GM18502 (cell line): Measurements from ENCODE around the gene CDH8.

Experiments
- ATAC-seq: cut with Tn5 transposase; IDR thresholded peaks from one replicate; pipeline ENCODE4 v1.9.1; 2021; ENCODE audit warnings: mild to moderate bottlenecking; ENCODE audit not compliant: unreplicated experiment, poor library complexity

CDH8 gene

DNA sequence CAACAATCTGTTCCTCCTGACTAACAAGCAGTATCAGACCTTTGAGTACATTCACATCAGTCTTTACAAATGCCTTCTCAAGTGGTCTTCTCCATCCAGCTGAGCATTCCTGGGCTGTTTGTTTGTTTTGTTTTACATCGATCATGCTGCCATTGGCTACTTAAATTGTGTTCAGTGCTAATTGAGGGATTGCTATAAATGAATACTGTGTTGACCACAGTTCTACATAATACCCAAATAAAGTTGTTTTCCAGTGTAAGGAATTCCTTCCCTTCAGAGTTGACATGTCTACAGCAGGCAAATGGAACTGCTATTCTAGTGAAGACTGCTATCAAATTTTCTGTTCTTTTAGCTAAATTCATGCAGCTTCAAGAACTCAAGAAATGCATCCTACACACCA lies 3.2 kb downstream of the CDH8 start:
- ATAC-seq: no peak

DNA sequence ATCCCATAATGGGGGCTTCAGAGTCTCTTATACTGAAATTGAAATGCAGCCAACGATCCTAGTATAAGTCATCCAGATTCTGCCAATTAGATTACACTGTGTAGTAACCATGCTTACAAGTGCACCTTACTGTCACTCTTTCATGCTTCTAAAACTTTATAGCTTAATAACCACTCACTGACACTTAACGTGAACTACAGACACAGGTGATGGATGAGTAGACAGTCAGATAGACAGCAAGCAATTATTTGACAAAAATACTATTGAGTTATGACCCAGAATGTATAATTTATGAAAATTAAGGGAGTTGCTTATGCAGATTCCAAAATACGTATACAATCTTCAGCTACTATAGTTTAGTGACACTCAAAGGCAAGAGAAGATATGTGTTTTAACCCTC lies 6.3 kb downstream of the CDH8 start:
- ATAC-seq: no peak

- ATAC-seq: no peak
Measured at GRCh38 chr16:62022688-62023087, 13.6 kb downstream of the CDH8 start.

- ATAC-seq: no peak
Measured at GRCh38 chr16:62021161-62021581, 15.1 kb downstream of the CDH8 start.

- no peak for ATAC-seq
Measured at GRCh38 chr16:62020681-62021080, 15.6 kb downstream of the CDH8 start.

- ATAC-seq: no peak
Measured at GRCh38 chr16:62019851-62020250, 16.4 kb downstream of the CDH8 start.

- ATAC-seq: no peak
Measured at GRCh38 chr16:62018301-62019060, 17.8 kb downstream of the CDH8 start.

DNA sequence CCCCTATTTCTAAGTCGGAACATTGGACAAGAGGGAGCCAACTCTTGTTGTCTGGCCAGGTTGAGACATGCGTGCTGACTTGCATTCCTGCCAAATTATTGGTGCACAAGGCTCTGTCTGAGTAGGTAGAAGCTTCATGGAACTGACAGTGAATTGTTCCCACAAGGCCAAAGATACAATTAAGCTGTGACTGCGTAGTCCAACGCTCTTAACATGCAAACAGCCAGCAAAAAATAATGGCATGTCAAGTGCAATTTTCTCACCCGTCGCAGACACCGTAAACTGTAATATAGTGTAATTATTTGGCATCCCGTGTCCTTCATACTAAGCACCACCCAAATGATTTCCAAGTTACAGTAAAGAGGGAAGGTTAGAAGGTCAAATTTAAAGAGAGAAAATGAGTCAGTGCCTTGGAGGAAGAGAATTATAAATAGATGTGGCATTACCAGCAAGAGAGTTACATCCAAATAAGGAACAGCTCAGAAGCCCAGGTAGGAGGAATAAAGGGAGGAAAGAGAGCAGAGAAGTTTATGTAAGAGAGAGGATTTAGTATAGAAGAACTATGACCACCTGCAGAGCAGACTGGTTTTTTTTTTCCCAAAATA lies 21.8 kb downstream of the CDH8 start:
- no peak for ATAC-seq

DNA sequence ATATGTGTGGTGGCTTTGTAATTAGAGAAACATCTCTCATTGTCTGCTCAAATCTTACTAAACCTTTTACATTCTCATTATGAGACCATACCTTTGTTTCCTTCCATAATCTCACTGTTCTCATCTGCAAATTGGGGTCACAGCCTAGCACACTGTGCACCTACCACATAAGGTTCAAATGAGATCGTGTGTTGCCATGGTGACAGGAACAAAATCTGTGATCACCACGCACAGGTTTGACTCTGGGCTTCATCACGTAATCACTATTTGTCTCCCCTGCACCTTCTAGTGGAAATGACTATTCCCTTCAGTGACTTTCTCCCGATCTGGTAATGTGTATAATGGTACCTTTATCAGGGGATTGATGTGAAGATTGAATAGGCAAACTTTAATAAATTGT lies 26.1 kb downstream of the CDH8 start:
- no peak for ATAC-seq

GRCh38 chr16:61998460-61998859 lies 37.8 kb downstream of the CDH8 start:
- no peak for ATAC-seq

DNA sequence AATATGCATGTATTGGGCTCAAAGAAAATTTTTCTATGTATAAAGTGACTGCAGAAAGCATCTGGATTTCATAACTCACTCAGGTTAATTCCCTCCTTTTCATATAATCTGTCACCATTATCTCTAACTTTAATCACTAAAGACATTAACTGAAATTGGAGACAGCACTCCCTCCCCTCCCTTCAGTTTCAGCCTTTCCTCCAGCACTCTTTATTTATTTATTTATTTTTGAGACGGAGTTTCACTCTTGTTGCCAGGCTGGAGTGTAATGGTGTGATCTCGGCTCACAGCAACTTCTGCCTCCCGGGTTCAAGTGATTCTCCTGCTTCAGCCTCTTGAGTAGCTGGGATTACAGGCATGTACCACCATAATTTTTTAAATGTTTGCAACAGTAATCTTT lies 43.1 kb downstream of the CDH8 start:
- ATAC-seq: no peak

- no peak for ATAC-seq
Measured at GRCh38 chr16:61987474-61988012, 48.7 kb downstream of the CDH8 start.

DNA sequence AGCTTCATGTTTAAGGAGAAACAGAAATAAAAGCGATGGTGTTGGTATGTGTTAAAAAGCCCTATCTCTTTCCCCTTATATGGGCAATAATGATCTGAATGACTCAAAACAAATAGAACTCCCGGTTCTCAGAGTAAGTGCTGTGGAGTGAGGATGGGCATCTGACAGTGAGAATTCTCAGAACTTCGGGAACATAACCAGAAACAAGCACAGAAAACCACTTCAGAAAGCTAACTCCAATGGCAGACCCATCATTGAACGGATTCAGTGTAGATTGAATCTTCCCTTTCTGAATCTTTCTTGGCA lies 67.2 kb downstream of the CDH8 start:
- no peak for ATAC-seq

- ATAC-seq: no peak
Measured at GRCh38 chr16:61968242-61969076, 67.8 kb downstream of the CDH8 start.

GRCh38 chr16:61957075-61957855 lies 79.0 kb downstream of the CDH8 start:
- ATAC-seq: no peak

GRCh38 chr16:61952841-61953240 lies 83.4 kb downstream of the CDH8 start:
- no peak for ATAC-seq

GRCh38 chr16:61948414-61948813 lies 87.8 kb downstream of the CDH8 start:
- ATAC-seq: no peak

DNA sequence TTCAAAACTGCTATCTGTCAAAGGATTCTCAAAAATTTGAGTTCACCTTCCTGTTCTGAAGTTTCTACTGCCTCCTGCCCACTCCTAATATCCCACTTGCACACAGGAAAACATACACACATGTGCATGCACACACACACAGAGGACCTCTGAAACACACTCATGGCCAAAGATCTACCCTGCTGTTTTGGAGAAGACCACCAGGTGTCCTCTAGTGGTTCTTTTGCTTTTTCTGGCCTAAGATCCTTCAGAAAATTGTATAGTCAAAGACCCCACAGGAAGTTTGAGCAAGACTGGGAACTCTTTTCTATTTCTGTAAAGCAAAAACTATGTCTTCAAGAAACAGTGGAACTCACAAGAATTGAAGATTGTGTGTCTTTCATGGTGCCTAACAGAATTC lies 90.2 kb downstream of the CDH8 start:
- ATAC-seq: no peak

GRCh38 chr16:61945511-61945910 lies 90.7 kb downstream of the CDH8 start:
- no peak for ATAC-seq

- ATAC-seq: no peak
Measured at GRCh38 chr16:61944004-61944403, 92.2 kb downstream of the CDH8 start.
